IMR-90 (cell line): ENCODE data around the gene PLAAT3. TPM values are rescaled to one million over a fixed set of nuclear protein-coding genes. Genes with fewer than 3 reads are reported as not detected.

ENCODE experiments used
- ATAC-seq: fragments of 200-7000 bp; cut with Tn5 transposase; 2 replicates; pipeline ENCODE4 v1.9.1; 2020; ENCODE audit warnings: low read depth, mild to moderate bottlenecking, moderate library complexity
- BruUV-seq: library from RNA; stranded (reverse); fragments of 400-500 nt; replicated peaks from 2 replicates; lab custom pipeline; 2021; lab: Mats Ljungman, UMichigan
- CTCF ChIA-PET: fragments of 300-600 bp; formaldehyde crosslinking; extraction: SDS; loops from one replicate; lab custom pipeline; 2021; ENCODE audit warnings: antibody characterized with exemption; lab: Yijun Ruan, JAX
- POLR2A ChIA-PET: fragments of 300-600 bp; sonication (Branson Sonifier 250); formaldehyde crosslinking; loops from one replicate; lab custom pipeline; 2022; ENCODE audit warnings: antibody characterized with exemption; ENCODE audit not compliant: unreplicated experiment; lab: Charles Lee
- DNase-seq: peaks from one replicate; pipeline ENCODE4 v3.0.0; 2013
- H2AFZ ChIP-seq: replicated peaks from 2 replicates; pipeline ENCODE3; 2013; ENCODE audit warnings: low read length, mild to moderate bottlenecking; ENCODE audit not compliant: poor library complexity
- H2AK5ac ChIP-seq: 2 replicates; pipeline ENCODE4 v1.6.1; 2013; ENCODE audit warnings: low read depth, low read length, inconsistent platforms
- H2AK9ac ChIP-seq: replicated peaks from 2 replicates; pipeline ENCODE3; 2013; ENCODE audit warnings: mild to moderate bottlenecking, low read depth, low read length, moderate library complexity; ENCODE audit not compliant: poor library complexity
- H2BK120ac ChIP-seq: 2 replicates; pipeline ENCODE4 v1.6.1; 2013; ENCODE audit warnings: low read depth, low read length, inconsistent platforms
- H2BK15ac ChIP-seq: 3 replicates; pipeline ENCODE4 v1.6.1; 2013; ENCODE audit warnings: low read depth, low read length, inconsistent platforms
- H2BK20ac ChIP-seq: 2 replicates; pipeline ENCODE4 v1.6.1; 2013; ENCODE audit warnings: low read depth, mild to moderate bottlenecking, inconsistent platforms, low read length, moderate library complexity
- H2BK5ac ChIP-seq: 2 replicates; pipeline ENCODE4 v1.6.1; 2013; ENCODE audit warnings: mild to moderate bottlenecking, low read depth, low read length, inconsistent platforms; ENCODE audit not compliant: poor library complexity, severe bottlenecking
- H3K14ac ChIP-seq: replicated peaks from 2 replicates; pipeline ENCODE4 v1.6.1; 2013; ENCODE audit warnings: low read depth, low read length, inconsistent platforms
- H3K18ac ChIP-seq: 2 replicates; pipeline ENCODE4 v1.6.1; 2013; ENCODE audit warnings: low read depth, low read length, control low read depth
- H3K23ac ChIP-seq: 2 replicates; pipeline ENCODE4 v1.6.1; 2013; ENCODE audit warnings: low read depth, low read length, inconsistent platforms
- H3K27ac ChIP-seq: 2 replicates; pipeline ENCODE4 v1.5.1; 2013; ENCODE audit warnings: mild to moderate bottlenecking, control low read depth, low read length; ENCODE audit not compliant: insufficient read depth
- H3K27me3 ChIP-seq: 2 replicates; pipeline ENCODE4 v1.6.1; 2013; ENCODE audit warnings: low read length; ENCODE audit not compliant: control insufficient read depth, insufficient read depth
- H3K36me3 ChIP-seq: 2 replicates; pipeline ENCODE4 v1.6.1; 2013; ENCODE audit warnings: low read length, mixed read lengths; ENCODE audit not compliant: control insufficient read depth, insufficient read depth
- H3K4ac ChIP-seq: 2 replicates; pipeline ENCODE4 v1.6.1; 2013; ENCODE audit warnings: low read depth, low read length, inconsistent platforms
- H3K4me1 ChIP-seq: 2 replicates; pipeline ENCODE4 v1.6.1; 2013; ENCODE audit warnings: low read length, mixed read lengths; ENCODE audit not compliant: control insufficient read depth, insufficient read depth
- H3K4me2 ChIP-seq: 2 replicates; pipeline ENCODE4 v1.6.1; 2013; ENCODE audit warnings: low read depth, mild to moderate bottlenecking, control low read depth, low read length, moderate library complexity
- H3K4me3 ChIP-seq: 2 replicates; pipeline ENCODE4 v1.5.1; 2013; ENCODE audit warnings: low read depth, mild to moderate bottlenecking, control low read depth, low read length, moderate library complexity; ENCODE audit not compliant: insufficient read depth
- H3K56ac ChIP-seq: 2 replicates; pipeline ENCODE4 v1.6.1; 2013; ENCODE audit warnings: low read length, inconsistent platforms; ENCODE audit not compliant: insufficient read depth; ENCODE audit errors: extremely low read depth
- H3K79me1 ChIP-seq, 2 experiments: 2 replicates each; pipeline ENCODE4 v1.6.1; 2013; ENCODE audit warnings: low read length in 2 of 2, inconsistent platforms in 1 of 2, low read depth in 1 of 2
- H3K9ac ChIP-seq: 2 replicates; pipeline ENCODE4 v1.6.1; 2013; ENCODE audit warnings: low read depth, low read length, control low read depth
- H3K9me1 ChIP-seq: 2 replicates; pipeline ENCODE4 v1.6.1; 2013; ENCODE audit warnings: low read length, inconsistent platforms; ENCODE audit not compliant: insufficient read depth
- H3K9me3 ChIP-seq: 2 replicates; pipeline ENCODE4 v1.6.1; 2013; ENCODE audit warnings: low read length; ENCODE audit not compliant: control insufficient read depth, insufficient read depth
- H4K20me1 ChIP-seq: 2 replicates; pipeline ENCODE4 v1.6.1; 2013; ENCODE audit warnings: low read length, inconsistent platforms; ENCODE audit not compliant: insufficient read depth
- H4K5ac ChIP-seq: 2 replicates; pipeline ENCODE4 v1.6.1; 2013; ENCODE audit warnings: mild to moderate bottlenecking, low read depth, low read length, control low read depth
- H4K8ac ChIP-seq, 2 experiments: 2 replicates each; pipeline ENCODE4 v1.6.1; 2013; ENCODE audit warnings: low read depth in 2 of 2, low read length in 2 of 2, control low read depth in 1 of 2, inconsistent platforms in 1 of 2
- H4K91ac ChIP-seq: 2 replicates; pipeline ENCODE4 v1.6.1; 2013; ENCODE audit warnings: low read depth, low read length, inconsistent platforms; ENCODE audit not compliant: insufficient read depth
- BHLHE40 ChIP-seq: fragments of 150-350 bp; IDR thresholded peaks from 2 replicates; pipeline ENCODE4 v1.6.1; 2016; ENCODE audit warnings: mild to moderate bottlenecking, low read depth, low read length
- CEBPB ChIP-seq: IDR thresholded peaks from 2 replicates; pipeline ENCODE4 v1.6.1; 2012; ENCODE audit warnings: low read depth, low read length, improper control_type of control experiment
- CHD1 ChIP-seq: IDR thresholded peaks from 2 replicates; pipeline ENCODE4 v1.6.1; 2012; ENCODE audit warnings: low read depth, low read length, improper control_type of control experiment
- CTCF ChIP-seq: conservative IDR thresholded peaks from 2 replicates; pipeline ENCODE4 v1.5.1; 2012; ENCODE audit warnings: mild to moderate bottlenecking, low read depth, low read length, improper control_type of control experiment
- FOS ChIP-seq: fragments of 150-350 bp; IDR thresholded peaks from 2 replicates; pipeline ENCODE4 v1.6.1; 2016; ENCODE audit warnings: low read depth, low read length
- MAFK ChIP-seq: IDR thresholded peaks from 2 replicates; pipeline ENCODE4 v1.6.1; 2012; ENCODE audit warnings: low read depth, low read length, improper control_type of control experiment
- MAZ ChIP-seq: IDR thresholded peaks from 2 replicates; pipeline ENCODE4 v1.6.1; 2012; ENCODE audit warnings: low read depth, mild to moderate bottlenecking, low read length, improper control_type of control experiment, moderate library complexity, borderline replicate concordance
- MXI1 ChIP-seq: IDR thresholded peaks from 2 replicates; pipeline ENCODE4 v1.6.1; 2012; ENCODE audit warnings: low read depth, mild to moderate bottlenecking, low read length, moderate library complexity, borderline replicate concordance
- NFE2L2 ChIP-seq: fragments of 150-350 bp; IDR thresholded peaks from 2 replicates; pipeline ENCODE4 v1.6.1; 2016; ENCODE audit warnings: low read depth, mild to moderate bottlenecking, low read length
- POLR2A ChIP-seq: IDR thresholded peaks from 2 replicates; pipeline ENCODE4 v1.6.1; 2012; ENCODE audit warnings: mild to moderate bottlenecking, low read depth, low read length
- RAD21 ChIP-seq: IDR thresholded peaks from 2 replicates; pipeline ENCODE4 v1.6.1; 2012; ENCODE audit warnings: low read length, improper control_type of control experiment
- RCOR1 ChIP-seq: IDR thresholded peaks from 2 replicates; pipeline ENCODE4 v1.6.1; 2012; ENCODE audit warnings: mild to moderate bottlenecking, low read length, improper control_type of control experiment; ENCODE audit not compliant: insufficient replicate concordance
- RFX5 ChIP-seq: IDR thresholded peaks from 2 replicates; pipeline ENCODE4 v1.8.0; 2012; ENCODE audit warnings: low read depth, mild to moderate bottlenecking, low read length, moderate library complexity
- SMC3 ChIP-seq: fragments of 150-350 bp; IDR thresholded peaks from 2 replicates; pipeline ENCODE4 v1.6.1; 2016; ENCODE audit warnings: low read depth, mild to moderate bottlenecking, antibody characterized with exemption, low read length, moderate library complexity
- WGBS, 2 experiments: methylation state at CpG; one replicate each; pipeline versions ENCODE4 v1.1.5 to v1.1.7; 2013; ENCODE audit warnings: missing lambda C conversion rate in 2 of 2; ENCODE audit not compliant: insufficient read length in 1 of 2; ENCODE audit errors: extremely low coverage in 2 of 2; 5-methylcytosine and 5-hydroxymethylcytosine counted together
- dilution Hi-C: fragments of 300-500 bp; cut with HindIII; formaldehyde crosslinking; loops from one replicate; pipeline ENCODE4 v1.14.3; 2018; ENCODE audit warnings: low sequenced_read_pairs; ENCODE audit not compliant: unreplicated experiment
- in situ Hi-C: fragments of 300-500 bp; cut with MboI; formaldehyde crosslinking; loops from 3 replicates; pipeline ENCODE4 v1.14.3; 2019; ENCODE audit warnings: low sequenced_read_pairs, inconsistent platforms, mixed read lengths
- intact Hi-C: fragments of 100-400 bp; cut with micrococcal nuclease; formaldehyde crosslinking; loops from 2 replicates; pipeline ENCODE4 v1.10.0; 2022
- polyA plus RNA-seq, 3 experiments: library from polyadenylated mRNA; depleted of rRNA; stranded (reverse); fragments of >200 nt; gene quantifications; 2 replicates each; pipeline ENCODE4 v1.2.3, GENCODE V29; 2012; ENCODE audit warnings: low replicate concordance in 1 of 3
- total RNA-seq: library from RNA; depleted of rRNA; stranded (reverse); fragments of >200 nt; gene quantifications from 2 replicates; pipeline ENCODE4 v1.2.3, GENCODE V29; 2012
- TF ChIP-seq, protein P1 (sequence below): fragments of 150-350 bp; IDR thresholded peaks from 2 replicates; pipeline ENCODE4 v1.6.1; 2016; ENCODE audit warnings: low read depth, mild to moderate bottlenecking, low read length, moderate library complexity, borderline replicate concordance
- TF ChIP-seq, protein P2 (sequence below): fragments of 150-350 bp; IDR thresholded peaks from 2 replicates; pipeline ENCODE4 v1.6.1; 2017; ENCODE audit warnings: mild to moderate bottlenecking, antibody characterized with exemption, low read length, low read depth

The PLAAT3 gene
- total and polyA plus RNA-seq, 2 of the 4 experiments (the other 2 are of a cell fraction) = 3.2 to 3.9 TPM

DNA sequence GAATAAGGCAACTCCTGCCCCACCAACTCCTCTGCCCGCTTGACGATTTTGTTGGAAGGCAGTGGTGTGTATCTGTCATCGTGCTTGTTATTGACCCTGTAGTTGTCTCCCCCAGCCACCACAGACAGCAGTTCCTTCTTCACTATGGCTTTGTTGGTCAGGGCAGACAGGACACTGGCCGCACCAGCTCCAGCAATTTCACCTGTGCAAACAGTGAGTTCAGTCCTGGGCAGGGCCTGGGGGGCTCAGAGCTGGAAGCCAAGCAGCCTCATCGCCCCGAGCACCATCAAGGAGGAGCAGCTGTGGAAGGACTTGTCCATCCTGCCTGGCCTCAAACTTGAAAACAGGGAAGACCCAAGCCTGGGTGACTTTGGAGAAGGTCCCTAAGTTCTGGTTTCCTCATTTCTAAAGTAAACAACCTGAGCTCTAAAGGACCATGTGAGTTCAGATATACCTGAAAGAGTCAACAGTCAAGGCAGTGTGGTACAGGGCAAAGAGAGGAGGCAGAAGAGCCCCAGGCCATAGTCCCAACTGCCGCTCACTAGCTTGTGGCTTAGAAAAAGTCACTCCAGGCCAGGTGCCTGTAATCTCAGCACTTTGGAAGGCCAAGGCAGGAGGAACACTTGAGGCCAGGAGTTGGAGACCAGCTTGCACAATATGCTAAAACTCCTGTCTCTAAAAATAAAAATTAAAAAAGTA, 55.6 kb downstream of the PLAAT3 start:
- in situ Hi-C loops (no loop called here), dilution Hi-C loops (no loop called here), intact Hi-C loops (no loop called here)
- H3K9ac ChIP-seq = no peak overlapping the region
- H3K14ac ChIP-seq = no peak overlapping the region
- DNase-seq = no peak
- CTCF ChIA-PET = no interaction called here
- no peak overlapping the region for H2AFZ ChIP-seq
- H3K56ac ChIP-seq = no peak overlapping the region
- no peak overlapping the region for H2BK20ac ChIP-seq
- H3K23ac ChIP-seq = no peak overlapping the region
- no peak overlapping the region for H2BK15ac ChIP-seq
- H3K18ac ChIP-seq = no peak overlapping the region
- H2AK5ac ChIP-seq = no peak overlapping the region
- WGBS, 2 experiments = no CpG with 5 or more reads among the region's 7 CpGs
- no peak for TF ChIP-seq POLR2A
- TF ChIP-seq FOS = no peak
- TF ChIP-seq BHLHE40 = no peak
- no peak for TF ChIP-seq MAZ
- no peak for TF ChIP-seq NFE2L2
- no peak for TF ChIP-seq SMC3
- TF ChIP-seq MXI1 = no peak
- no peak for TF ChIP-seq RAD21
- TF ChIP-seq, protein P1, sequence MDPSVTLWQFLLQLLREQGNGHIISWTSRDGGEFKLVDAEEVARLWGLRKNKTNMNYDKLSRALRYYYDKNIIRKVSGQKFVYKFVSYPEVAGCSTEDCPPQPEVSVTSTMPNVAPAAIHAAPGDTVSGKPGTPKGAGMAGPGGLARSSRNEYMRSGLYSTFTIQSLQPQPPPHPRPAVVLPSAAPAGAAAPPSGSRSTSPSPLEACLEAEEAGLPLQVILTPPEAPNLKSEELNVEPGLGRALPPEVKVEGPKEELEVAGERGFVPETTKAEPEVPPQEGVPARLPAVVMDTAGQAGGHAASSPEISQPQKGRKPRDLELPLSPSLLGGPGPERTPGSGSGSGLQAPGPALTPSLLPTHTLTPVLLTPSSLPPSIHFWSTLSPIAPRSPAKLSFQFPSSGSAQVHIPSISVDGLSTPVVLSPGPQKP = no peak
- TF ChIP-seq RFX5 = no peak
- TF ChIP-seq CHD1 = no peak
- no peak for TF ChIP-seq RCOR1
- no peak for TF ChIP-seq MAFK
- TF ChIP-seq CTCF = no peak
- no peak for TF ChIP-seq CEBPB
- TF ChIP-seq, protein P2, sequence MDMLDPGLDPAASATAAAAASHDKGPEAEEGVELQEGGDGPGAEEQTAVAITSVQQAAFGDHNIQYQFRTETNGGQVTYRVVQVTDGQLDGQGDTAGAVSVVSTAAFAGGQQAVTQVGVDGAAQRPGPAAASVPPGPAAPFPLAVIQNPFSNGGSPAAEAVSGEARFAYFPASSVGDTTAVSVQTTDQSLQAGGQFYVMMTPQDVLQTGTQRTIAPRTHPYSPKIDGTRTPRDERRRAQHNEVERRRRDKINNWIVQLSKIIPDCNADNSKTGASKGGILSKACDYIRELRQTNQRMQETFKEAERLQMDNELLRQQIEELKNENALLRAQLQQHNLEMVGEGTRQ = no peak
- H3K4me3 ChIP-seq = no peak overlapping the region
- H4K8ac ChIP-seq = no peak overlapping the region
- no peak overlapping the region for H3K4ac ChIP-seq
- no peaks in the 10 kb centered on the region for H3K4me1 ChIP-seq
- no peaks in the 10 kb centered on the region for H3K79me1 ChIP-seq
- H2BK5ac ChIP-seq = no peak overlapping the region
- no peaks in the 10 kb centered on the region for H3K9me3 ChIP-seq
- no peak overlapping the region for H3K4me2 ChIP-seq
- H3K9me1 ChIP-seq = no peaks in the 10 kb centered on the region
- H4K20me1 ChIP-seq = no peaks in the 10 kb centered on the region
- POLR2A ChIA-PET = no interaction called here
- H3K27me3 ChIP-seq = peaks cover 48% of the 10 kb centered on the region
- H2BK120ac ChIP-seq = no peak overlapping the region
- no peak overlapping the region for H4K91ac ChIP-seq
- no peak overlapping the region for H2AK9ac ChIP-seq
- ATAC-seq = no peak
- no peaks in the 10 kb centered on the region for H3K36me3 ChIP-seq
- H3K27ac ChIP-seq = no peak overlapping the region
- H4K5ac ChIP-seq = no peak overlapping the region
- no TSS peak for BruUV-seq
